T-helper 1 cell treated with Interleukin-12 subunit alpha and Interleukin-12 subunit beta and Interleukin-4 antibody, amounts not matched to agents 30 ng/mL and 1 ng/mL, for 36 hours (primary cell): ENCODE measurements around the gene CREM. TPM values are rescaled to one million over a fixed set of nuclear protein-coding genes. Genes with fewer than 3 reads are reported as not detected.

Experiments used
- intact Hi-C: fragments of 100-400 bp; cut with micrococcal nuclease; formaldehyde crosslinking; loops from one replicate; pipeline ENCODE4 v1.15.1; 2024
- total RNA-seq: library from RNA; stranded (reverse); gene quantifications from 2 replicates; pipeline ENCODE4 v1.2.3, GENCODE V29; 2022

Gene CREM
- total RNA-seq, 1 donor from 2014 or later, result 74.7 TPM

GRCh38 chr10:35192645-35193249 lies 66.1 kb downstream of the CREM start:
- intact Hi-C loops, result no loop called here

- intact Hi-C loops, result no loop called here
Measured at GRCh38 chr10:35194471-35194870, 67.8 kb downstream of the CREM start.

- intact Hi-C loops, result loop anchor here (1.0 kb wide), 5 partner anchors 46 to 146 kb away; partner anchors contain the start of genes CREM and CUL2
Measured at GRCh38 chr10:35194906-35195305, 68.3 kb downstream of the CREM start.

GRCh38 chr10:35195361-35196306 lies 69.0 kb downstream of the CREM start:
- intact Hi-C loops, result loop anchor here (1.0 kb wide), 7 partner anchors 13 to 146 kb away; partner anchors contain the start of genes CREM and CUL2

- intact Hi-C loops, result loop anchor here (1.0 kb wide), 1 partner anchor 8 kb away; no protein-coding TSS in a partner anchor
Measured at GRCh38 chr10:35200487-35200886, 73.8 kb downstream of the CREM start.

GRCh38 chr10:35201234-35201633 lies 74.6 kb downstream of the CREM start:
- intact Hi-C loops, result no loop called here

- intact Hi-C loops, result no loop called here
Measured at GRCh38 chr10:35202050-35202449, 75.4 kb downstream of the CREM start.

GRCh38 chr10:35203745-35204144 lies 77.1 kb downstream of the CREM start:
- intact Hi-C loops, result no loop called here

- intact Hi-C loops, result no loop called here
Measured at GRCh38 chr10:35204650-35205319, 78.1 kb downstream of the CREM start.

- intact Hi-C loops, result no loop called here
Measured at GRCh38 chr10:35206274-35206673, 79.6 kb downstream of the CREM start.

- intact Hi-C loops, result loop anchor here (1.0 to 2.0 kb wide), 5 partner anchors 8 to 118 kb away; partner anchors contain the start of genes CREM and CUL2
Measured at GRCh38 chr10:35208536-35208935, 81.9 kb downstream of the CREM start.

GRCh38 chr10:35208949-35209613 lies 82.4 kb downstream of the CREM start:
- intact Hi-C loops, result loop anchor here (1.0 to 2.0 kb wide), 5 partner anchors 9 to 118 kb away; partner anchors contain the start of genes CREM and CUL2

GRCh38 chr10:35210961-35211360 lies 84.3 kb downstream of the CREM start:
- intact Hi-C loops, result no loop called here

GRCh38 chr10:35211390-35211789 lies 84.7 kb downstream of the CREM start:
- intact Hi-C loops, result no loop called here

GRCh38 chr10:35212856-35213255 lies 86.2 kb downstream of the CREM start:
- intact Hi-C loops, result no loop called here

- intact Hi-C loops, result no loop called here
Measured at GRCh38 chr10:35213699-35214098, 87.1 kb downstream of the CREM start.

- intact Hi-C loops, result loop anchor here (5.0 kb wide), 1 partner anchor 202 kb away; no protein-coding TSS in a partner anchor
Measured at GRCh38 chr10:35214607-35215020, 88.0 kb downstream of the CREM start.

- intact Hi-C loops, result loop anchor here (5.0 kb wide), 1 partner anchor 203 kb away; no protein-coding TSS in a partner anchor
Measured at GRCh38 chr10:35215107-35215506, 88.5 kb downstream of the CREM start.

- intact Hi-C loops, result loop anchor here (5.0 kb wide), 1 partner anchor 204 kb away; no protein-coding TSS in a partner anchor
Measured at GRCh38 chr10:35216303-35216905, 89.8 kb downstream of the CREM start.

- intact Hi-C loops, result loop anchor here (5.0 kb wide), 1 partner anchor 205 kb away; no protein-coding TSS in a partner anchor
Measured at GRCh38 chr10:35216956-35217355, 90.3 kb downstream of the CREM start.
